NCI-H748 (cell line): ENCODE measurements around the gene TSPAN4.

Experiments used
- DNase-seq: peaks from one replicate; lab custom pipeline; 2025; ENCODE audit not compliant: unreplicated experiment; lab: John Stamatoyannopoulos, UW

TSPAN4 gene

DNA sequence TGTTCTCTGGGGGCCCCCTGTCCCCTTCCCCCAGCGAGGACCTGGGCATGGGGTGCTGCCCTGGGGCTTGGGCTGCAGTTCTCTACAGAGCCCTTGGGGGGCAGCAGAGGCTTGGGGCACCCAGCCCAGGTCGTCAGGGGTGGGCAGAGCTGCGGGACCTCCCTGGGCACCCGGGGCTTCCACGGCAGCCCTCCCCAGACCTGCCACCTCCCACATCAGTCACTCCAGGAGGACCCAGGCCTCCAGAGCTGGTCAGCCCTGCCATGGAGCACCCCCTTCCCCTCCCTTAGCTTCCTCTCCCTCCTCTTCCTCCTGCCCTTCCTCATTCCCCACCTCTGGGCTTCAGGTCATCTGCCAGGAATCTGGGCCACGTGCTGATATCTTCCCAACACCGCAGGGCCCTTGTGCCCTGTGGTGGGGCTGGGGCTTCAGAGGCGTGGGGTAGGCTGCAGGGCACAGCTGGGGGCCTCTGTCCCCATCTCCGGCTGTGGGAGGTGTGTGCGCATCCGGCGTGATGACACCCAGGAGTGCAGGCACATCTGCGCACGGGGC lies 5.8 kb downstream of the TSPAN4 start:
- peak; percentile 53 for DNase-seq

- DNase-seq: peak; percentile 82
These were observed 6.6 kb downstream of the TSPAN4 start for GRCh38 chr11:849104-849824.

DNA sequence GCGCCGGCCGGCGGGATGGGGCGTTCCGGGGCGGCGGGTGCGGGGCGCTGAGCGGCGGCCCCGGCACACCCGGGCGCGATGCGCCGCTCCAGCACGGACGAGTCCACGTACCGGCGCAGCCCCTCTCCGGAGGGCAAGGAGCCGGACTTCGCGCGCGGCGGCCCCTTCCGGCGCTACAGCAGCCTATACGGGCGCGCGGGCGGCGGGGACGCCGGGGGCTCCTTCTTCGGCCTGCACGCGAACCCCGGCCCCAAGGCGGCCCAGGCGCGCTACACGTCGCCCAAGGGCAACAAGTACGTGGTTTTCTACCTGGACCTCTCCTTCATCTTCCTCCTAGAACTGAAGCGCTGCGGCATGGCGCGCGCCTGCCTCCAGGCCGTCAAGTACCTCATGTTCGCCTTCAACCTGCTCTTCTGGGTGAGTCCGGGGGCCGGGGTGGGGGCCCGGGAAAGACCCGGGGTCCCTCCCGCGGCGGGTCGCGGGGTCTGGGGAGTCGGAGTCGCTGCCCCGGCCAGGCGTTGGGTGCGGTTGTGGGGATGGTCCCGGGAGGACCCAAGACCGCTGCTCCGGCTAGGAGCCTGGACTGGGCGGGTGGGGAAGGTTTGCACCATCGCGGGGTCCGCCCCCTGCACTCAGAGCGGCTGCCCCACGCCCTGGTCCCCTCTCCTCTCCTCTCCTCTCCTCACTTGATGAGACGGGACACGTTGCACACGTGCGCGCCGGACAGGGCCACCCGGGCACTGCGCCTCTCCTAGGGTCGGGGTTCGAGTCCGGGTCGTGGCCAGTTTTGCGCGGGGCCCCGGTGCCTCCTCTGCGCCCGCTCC lies 7.5 kb downstream of the TSPAN4 start:
- peak; percentile 73 for DNase-seq

DNA sequence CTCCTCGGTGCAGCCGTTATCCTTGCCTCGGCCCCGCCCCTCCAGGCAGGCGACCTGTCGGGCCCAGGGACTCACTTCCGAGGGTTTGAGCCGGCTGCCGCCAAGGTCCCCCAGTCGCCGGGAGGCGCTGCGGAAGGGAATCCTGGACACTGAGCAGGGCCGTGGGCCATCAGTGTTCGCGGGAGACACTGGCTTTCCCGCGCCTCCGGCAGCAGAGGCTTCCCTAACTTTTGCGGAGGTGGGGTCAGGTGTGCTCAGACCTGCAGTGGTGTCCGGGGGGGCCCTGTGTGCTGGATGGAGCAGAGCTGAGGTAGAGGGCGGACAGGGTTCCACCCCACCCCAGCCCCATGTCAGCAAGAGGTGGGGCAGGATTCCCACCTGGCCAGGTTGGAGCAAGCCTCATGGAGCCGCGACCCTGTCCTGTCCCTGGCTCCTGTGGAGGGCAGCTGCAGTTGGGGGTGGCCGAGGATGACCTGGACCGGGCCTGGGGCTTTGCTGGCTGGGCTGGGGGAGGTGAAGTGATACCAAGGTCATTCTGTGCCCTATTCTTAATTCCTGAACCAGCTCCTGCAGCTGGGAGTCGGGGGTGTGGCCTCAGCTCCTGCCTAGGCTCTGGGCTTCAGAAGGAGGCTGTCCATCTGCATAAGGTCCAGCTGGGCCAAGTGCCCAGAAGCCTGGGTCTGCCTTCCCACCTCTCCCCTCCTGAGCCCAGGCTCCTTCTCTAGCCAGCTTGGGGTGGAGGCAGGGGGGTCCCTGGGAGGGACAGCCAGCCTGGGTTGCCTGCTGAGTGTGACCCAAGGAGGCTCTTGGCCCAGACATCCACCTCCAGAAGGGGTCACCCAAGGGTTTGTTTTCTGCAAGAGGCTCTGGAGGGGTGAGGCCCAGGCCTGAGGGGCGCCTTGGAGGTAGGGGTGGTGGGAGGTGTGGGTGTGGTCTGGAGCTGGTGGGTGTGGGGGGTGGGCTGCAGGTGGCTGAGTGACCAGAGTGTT lies 8.4 kb downstream of the TSPAN4 start:
- DNase-seq: peak; percentile 60

- DNase-seq: no peak
These were observed 10.1 kb downstream of the TSPAN4 start for GRCh38 chr11:852762-853161.

DNA sequence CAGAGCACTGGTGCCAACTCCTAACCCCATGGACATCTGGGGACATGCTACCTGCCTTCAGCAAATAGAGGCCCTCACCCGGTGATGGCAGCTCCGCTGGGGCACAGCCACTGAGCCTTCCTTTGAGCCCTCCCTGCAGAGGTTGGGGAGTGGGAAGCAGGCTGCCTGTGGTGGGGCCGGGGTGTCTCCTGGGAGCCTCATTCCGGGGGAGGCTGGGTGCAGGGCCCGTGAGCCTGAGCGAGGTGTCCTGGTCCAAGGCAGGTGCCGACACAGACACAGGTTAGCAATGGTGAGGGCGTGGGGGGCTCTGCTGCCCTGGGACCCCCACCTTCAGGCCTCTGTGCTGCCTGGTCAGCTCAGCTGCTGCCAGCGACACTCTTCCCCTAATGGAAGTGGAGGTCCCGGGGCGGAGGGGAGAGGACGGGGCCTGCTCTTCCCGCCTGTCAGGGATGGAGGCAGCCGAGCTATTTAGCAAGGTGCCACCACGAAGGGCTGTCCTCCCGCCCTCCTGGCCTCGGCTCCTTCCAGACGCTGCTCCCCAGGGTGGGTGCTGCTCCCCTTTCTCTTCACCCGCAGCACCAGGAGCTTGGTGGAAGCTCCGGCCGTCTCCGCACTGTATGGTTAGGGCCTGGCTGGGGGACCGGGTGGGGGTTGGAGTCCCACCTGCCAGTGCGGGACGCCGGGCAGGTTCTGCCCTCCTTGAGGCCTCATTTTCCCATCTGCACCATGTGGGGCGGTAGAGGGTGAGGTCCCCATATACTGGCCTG lies 11.2 kb downstream of the TSPAN4 start:
- DNase-seq: no peak

- no peak for DNase-seq
These were observed 12.1 kb downstream of the TSPAN4 start for GRCh38 chr11:854601-855329.

DNA sequence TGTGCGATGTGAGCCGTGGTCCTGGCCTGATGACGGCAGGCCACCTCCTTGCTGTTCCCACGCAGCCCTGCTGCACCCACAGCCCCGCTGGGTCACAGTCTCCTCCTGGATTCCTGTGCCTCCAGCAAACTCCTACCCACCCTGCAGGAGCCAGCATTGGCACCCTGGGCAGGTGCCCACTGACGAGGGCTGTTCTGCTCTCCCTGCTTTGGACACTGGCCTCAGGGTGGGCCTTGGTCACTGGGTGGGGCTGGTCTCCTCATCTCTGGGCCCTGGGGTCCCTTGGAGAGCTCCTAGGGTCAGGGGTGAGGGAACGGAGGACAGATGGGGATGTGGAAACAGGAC lies 12.7 kb downstream of the TSPAN4 start:
- no peak for DNase-seq

DNA sequence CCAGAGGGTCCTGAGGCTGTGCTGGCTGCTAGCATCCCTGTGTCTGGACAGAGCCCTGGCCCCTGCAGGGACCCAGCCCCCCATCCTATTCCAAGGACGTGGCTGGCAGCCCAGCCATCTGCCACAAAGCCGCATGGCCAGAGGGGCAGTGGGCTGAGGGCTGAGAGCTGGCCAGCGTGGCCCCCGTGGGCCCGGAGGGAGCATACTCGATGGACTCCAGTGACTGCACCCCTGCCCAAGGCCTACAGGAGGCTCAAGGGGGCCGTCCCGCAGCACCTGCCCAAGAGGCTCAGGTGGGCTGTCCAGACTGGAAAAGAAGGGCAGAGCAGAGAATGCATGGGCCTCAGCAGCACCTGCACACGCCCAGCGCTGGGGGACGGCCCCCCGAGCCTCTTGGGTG lies 13.1 kb downstream of the TSPAN4 start:
- no peak for DNase-seq

DNA sequence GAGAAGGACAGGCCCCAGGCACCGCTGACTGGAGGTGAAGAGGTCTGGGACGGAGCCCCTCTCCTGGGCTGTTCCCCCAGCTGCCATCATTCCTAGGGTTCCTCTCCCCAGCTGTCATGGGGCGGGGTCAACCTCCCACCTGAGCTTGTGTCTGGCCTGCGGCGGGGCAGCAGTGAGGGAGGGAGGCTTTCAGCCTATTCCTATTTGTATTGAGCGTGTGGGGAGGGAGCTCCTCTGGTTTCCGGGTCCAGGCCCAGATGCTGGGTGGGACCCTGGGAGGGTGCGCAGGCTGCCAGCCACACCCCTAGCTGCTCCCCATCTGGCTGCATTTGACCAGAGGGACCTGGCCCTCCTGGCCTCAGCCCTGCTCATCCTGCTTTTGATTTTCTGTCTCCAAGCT lies 13.7 kb downstream of the TSPAN4 start:
- DNase-seq: no peak

- DNase-seq: no peak
These were observed 15.6 kb downstream of the TSPAN4 start for GRCh38 chr11:858053-858761.

DNA sequence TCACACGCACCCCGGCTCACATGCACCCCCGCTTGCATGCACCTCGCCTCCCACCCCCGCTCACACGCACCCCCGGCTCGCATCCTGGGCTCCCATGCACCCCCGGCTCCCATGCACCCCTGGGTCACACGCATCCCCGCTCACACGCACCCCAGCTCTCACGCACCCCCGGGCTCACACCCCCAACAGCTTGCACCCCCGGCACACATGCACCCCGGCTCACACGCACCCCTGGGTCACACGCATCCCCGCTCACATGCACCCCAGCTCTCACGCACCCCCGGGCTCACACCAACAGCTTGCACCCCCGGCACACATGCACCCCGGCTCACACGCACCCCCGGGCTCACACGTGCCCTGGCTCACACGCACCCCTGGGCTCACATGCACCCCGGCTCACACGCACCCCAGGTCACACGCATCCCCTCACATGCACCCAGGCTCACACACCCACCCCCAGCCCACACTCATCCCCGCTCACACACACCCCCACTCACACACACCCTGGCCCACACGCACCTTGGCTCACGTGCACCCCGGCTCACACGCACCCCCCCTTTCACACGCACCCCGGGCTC lies 16.2 kb downstream of the TSPAN4 start:
- no peak for DNase-seq

- peak; percentile 78 for DNase-seq
These were observed 16.9 kb downstream of the TSPAN4 start for GRCh38 chr11:859394-860131.

DNA sequence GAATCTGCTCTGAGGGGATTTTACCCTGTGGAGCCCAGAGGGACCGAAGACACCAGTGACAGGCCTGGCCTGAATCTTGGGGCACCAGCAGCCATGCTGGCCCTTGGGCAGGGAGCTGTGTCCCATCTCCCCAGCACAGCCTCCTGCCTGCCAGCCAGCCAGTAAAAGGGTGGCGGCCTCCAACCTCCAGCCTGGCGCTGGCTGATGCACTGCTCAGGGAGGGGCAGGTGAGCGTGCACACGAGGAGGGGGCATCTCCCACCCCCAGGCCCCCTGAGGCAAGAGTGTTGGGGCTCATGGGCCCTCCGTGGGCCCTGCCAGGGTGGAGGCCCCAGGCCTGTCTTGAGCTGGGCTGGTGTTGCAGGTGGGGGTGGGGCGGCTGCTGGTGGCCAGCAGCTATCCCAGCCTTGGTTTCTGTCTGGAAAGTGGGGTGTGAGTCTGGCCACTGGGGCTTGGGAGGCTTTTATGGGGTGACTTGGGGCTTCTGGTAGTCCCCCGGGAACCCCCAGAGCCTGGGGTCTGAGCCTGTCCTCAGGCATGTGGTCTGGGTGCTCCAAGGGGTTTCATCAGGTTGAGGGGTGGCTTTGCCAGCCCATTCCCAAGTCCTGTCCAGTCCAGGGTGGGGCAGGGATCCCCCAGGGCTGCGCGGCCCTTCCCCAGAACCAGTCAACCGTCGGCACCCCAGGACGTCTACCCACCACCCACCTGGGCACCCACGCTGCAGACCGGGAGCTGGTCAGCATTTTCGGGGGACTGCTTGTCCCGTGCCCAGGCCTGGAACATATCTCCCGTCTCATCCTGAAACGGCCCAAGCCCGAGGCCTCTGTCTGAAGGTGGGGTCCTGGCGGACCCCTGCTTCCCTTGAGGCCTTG lies 17.8 kb downstream of the TSPAN4 start:
- DNase-seq: no peak

- no peak for DNase-seq
These were observed 18.4 kb downstream of the TSPAN4 start for GRCh38 chr11:861105-861479.

- DNase-seq: peak; percentile 28
These were observed 19.5 kb downstream of the TSPAN4 start for GRCh38 chr11:862081-862661.

DNA sequence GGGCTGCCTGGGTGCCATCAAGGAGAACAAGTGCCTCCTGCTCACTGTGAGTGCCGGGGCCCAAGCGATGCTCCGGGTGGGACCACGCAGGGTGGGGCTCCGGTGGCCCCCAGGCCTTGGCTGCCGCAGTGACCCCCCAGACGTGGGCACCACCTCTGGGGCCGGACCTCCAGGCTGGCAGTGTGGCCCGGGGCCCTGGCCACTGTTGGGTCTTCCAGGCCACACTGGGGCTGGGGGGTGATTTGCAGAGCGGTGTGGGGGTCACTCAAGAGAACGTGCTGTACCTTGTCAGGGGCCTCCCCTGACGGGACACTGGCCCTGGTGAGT lies 20.0 kb downstream of the TSPAN4 start:
- no peak for DNase-seq
